ENCODE results near the gene EIF4G2. TPM values are rescaled to one million over a fixed set of nuclear protein-coding genes. Genes with fewer than 3 reads are reported as not detected.

Gene EIF4G2
- total RNA-seq, 2 donors from 2014 or later: 885 to 1,062 TPM

- intact Hi-C loops (cut with DNase I): no loop called here
- DNase-seq (ENCODE audit: low spot score): no peak
Observed at GRCh38 chr11:10784232-10785145, 24.2 kb downstream of the EIF4G2 start.

GRCh38 chr11:10780040-10780439, 28.7 kb downstream of the EIF4G2 start:
- no peak for DNase-seq (ENCODE audit: low spot score)
- intact Hi-C loops (cut with DNase I): no loop called here

- intact Hi-C loops (cut with DNase I): no loop called here
- no peak for DNase-seq (ENCODE audit: low spot score)
Observed at GRCh38 chr11:10779086-10779485, 29.6 kb downstream of the EIF4G2 start.

GRCh38 chr11:10778217-10778970, 30.3 kb downstream of the EIF4G2 start:
- intact Hi-C loops (cut with DNase I): no loop called here
- peak; percentile 94 for DNase-seq (ENCODE audit: low spot score)

- intact Hi-C loops (cut with DNase I): no loop called here
- DNase-seq (ENCODE audit: low spot score): no peak
Observed at GRCh38 chr11:10777806-10778205, 30.9 kb downstream of the EIF4G2 start.

GRCh38 chr11:10777393-10777793, 31.3 kb downstream of the EIF4G2 start:
- intact Hi-C loops (cut with DNase I): no loop called here
- no peak for DNase-seq (ENCODE audit: low spot score)

- DNase-seq (ENCODE audit: low spot score): no peak
- intact Hi-C loops (cut with DNase I): no loop called here
Observed at GRCh38 chr11:10774811-10775210, 33.9 kb downstream of the EIF4G2 start.

- intact Hi-C loops (cut with DNase I): no loop called here
- DNase-seq (ENCODE audit: low spot score): no peak
Observed at GRCh38 chr11:10771457-10771856, 37.3 kb downstream of the EIF4G2 start.

- no peak for DNase-seq (ENCODE audit: low spot score)
- intact Hi-C loops (cut with DNase I): no loop called here
Observed at GRCh38 chr11:10770626-10771254, 38.0 kb downstream of the EIF4G2 start.

- intact Hi-C loops (cut with DNase I): no loop called here
- DNase-seq (ENCODE audit: low spot score): no peak
Observed at GRCh38 chr11:10764412-10764811, 44.3 kb downstream of the EIF4G2 start.

GRCh38 chr11:10763766-10764165, 45.0 kb downstream of the EIF4G2 start:
- DNase-seq (ENCODE audit: low spot score): no peak

GRCh38 chr11:10762913-10763421, 45.8 kb downstream of the EIF4G2 start:
- DNase-seq (ENCODE audit: low spot score): no peak
- intact Hi-C loops (cut with DNase I): no loop called here

More at GRCh38 chr11:10763766-10764165, 45.0 kb downstream of the EIF4G2 start:
- intact Hi-C loops (cut with DNase I): no loop called here

- no peak for DNase-seq (ENCODE audit: low spot score)
- intact Hi-C loops (cut with DNase I): no loop called here
Observed at GRCh38 chr11:10762185-10762584, 46.5 kb downstream of the EIF4G2 start.

- no peak for DNase-seq (ENCODE audit: low spot score)
- intact Hi-C loops (cut with DNase I): no loop called here
Observed at GRCh38 chr11:10761085-10761698, 47.5 kb downstream of the EIF4G2 start.

GRCh38 chr11:10758957-10759356, 49.8 kb downstream of the EIF4G2 start:
- no peak for DNase-seq (ENCODE audit: low spot score)
- intact Hi-C loops (cut with DNase I): no loop called here

- intact Hi-C loops (cut with DNase I): no loop called here
- DNase-seq (ENCODE audit: low spot score): no peak
Observed at GRCh38 chr11:10752486-10752885, 56.2 kb downstream of the EIF4G2 start.

GRCh38 chr11:10752061-10752460, 56.7 kb downstream of the EIF4G2 start:
- DNase-seq (ENCODE audit: low spot score): no peak
- intact Hi-C loops (cut with DNase I): no loop called here

GRCh38 chr11:10751581-10751940, 57.2 kb downstream of the EIF4G2 start:
- no peak for DNase-seq (ENCODE audit: low spot score)
- intact Hi-C loops (cut with DNase I): no loop called here

- DNase-seq (ENCODE audit: low spot score): peak; percentile 98
- intact Hi-C loops (cut with DNase I): no loop called here
Observed at GRCh38 chr11:10750838-10751580, 57.7 kb downstream of the EIF4G2 start, which contains the start of gene CTR9. Gene CTR9, plus strand, starts transcription at chr11:10751246. Its CDS starts 167 bp downstream, at chr11:10751413.

All from posterior vena cava (tissue), 2 donors.